Uterus (tissue), 4 donors: ENCODE results near the gene PHF1. TPM values are rescaled to one million over a fixed set of nuclear protein-coding genes. Genes with fewer than 3 reads are reported as not detected.

Experiments used
- DNase-seq, 2 donors: peaks; one replicate each; pipeline ENCODE4 v3.0.0-alpha.2; 2019 to 2020
- H3K27ac ChIP-seq, 2 donors: fragments of 200-600 bp; sonication (generic); 1 replicate in 1 of 2; 2 replicates in 1 of 2; pipeline ENCODE4 v1.5.1; 2016 to 2018
- H3K27me3 ChIP-seq, 2 donors: fragments of 200-600 bp; sonication (generic); one replicate each; pipeline ENCODE4 v1.5.1; 2018 to 2019; ENCODE audit warnings: control low read depth in 1 of 2
- H3K36me3 ChIP-seq, 2 donors: fragments of 200-600 bp; sonication (generic); one replicate each; pipeline ENCODE4 v1.5.1; 2019; ENCODE audit warnings: control low read depth in 1 of 2
- H3K4me1 ChIP-seq, 2 donors: fragments of 200-600 bp; sonication (generic); one replicate each; pipeline ENCODE4 v1.5.1; 2018 to 2019; ENCODE audit warnings: control low read depth in 1 of 2
- H3K4me3 ChIP-seq, 2 donors: fragments of 200-600 bp; sonication (generic); 1 replicate in 1 of 2; 2 replicates in 1 of 2; pipeline ENCODE4 v1.5.1; 2018 to 2019; ENCODE audit warnings: mild to moderate bottlenecking in 1 of 2
- H3K9me3 ChIP-seq, 2 donors: fragments of 200-600 bp; sonication (generic); one replicate each; pipeline ENCODE4 v1.5.1; 2019; ENCODE audit warnings: control low read depth in 1 of 2
- CTCF ChIP-seq, 4 experiments: fragments of 200-600 bp in 2 of 4; fragments of 450-650 bp in 2 of 4; sonication (generic) in 2 of 4; IDR thresholded peaks; one replicate each; pipeline ENCODE4 v1.5.1; 2016 to 2019; ENCODE audit warnings: antibody characterized with exemption in 4 of 4, mild to moderate bottlenecking in 2 of 4, moderate library complexity in 1 of 4
- POLR2A ChIP-seq, 2 donors: fragments of 450-650 bp; IDR thresholded peaks; one replicate each; pipeline ENCODE4 v1.6.1; 2016; ENCODE audit warnings: antibody characterized with exemption in 2 of 2, mild to moderate bottlenecking in 1 of 2, moderate library complexity in 1 of 2
- intact Hi-C: fragments of 100-400 bp; cut with DNase I; formaldehyde crosslinking; loops from one replicate; pipeline ENCODE4 v1.15.1; 2023; ENCODE audit warnings: low total_unique reads
- total RNA-seq, 4 donors: library from RNA; depleted of rRNA in 3 of 4; stranded (reverse); fragments of >200 nt in 3 of 4; gene quantifications; one replicate each; pipeline versions ENCODE4 v1.1.0 to v1.2.4, GENCODE V29; 2014 to 2023
- donor health status: DM: yes; HTN: yes; CAD: no.

The PHF1 gene
- total RNA-seq, 4 donors from 2014 or later = 10.5 to 147 (median 35.3) TPM

- TF ChIP-seq CTCF (IDR thresholded peaks at IDR 0.05) (no peak), POLR2A (IDR thresholded peaks at IDR 0.05) (no peak)
- DNase-seq = no peak
- no peaks in the 10 kb centered on the region for H3K9me3 ChIP-seq
- peaks cover 3 to 22% of the 10 kb centered on the region in 2 donors for H3K4me1 ChIP-seq
- intact Hi-C loops = no loop called here
- peak overlapping the region; percentile 83 to 88 for H3K27ac ChIP-seq
- H3K36me3 ChIP-seq = no peaks in the 10 kb centered on the region
- H3K27me3 ChIP-seq = no peaks in the 10 kb centered on the region
- no peak overlapping the region for H3K4me3 ChIP-seq
Observed at GRCh38 chr6:33430334-33430733, 19.5 kb downstream of the PHF1 start.

GRCh38 chr6:33430991-33431879, 20.4 kb downstream of the PHF1 start:
- peak; percentile 73 to 79 for DNase-seq
- no peak for TF ChIP-seq POLR2A (IDR thresholded peaks at IDR 0.05)
- TF ChIP-seq CTCF (IDR thresholded peaks at IDR 0.05) = no peak
- Histone ChIP-seq H3K4me3 (no peak overlapping the region), H3K27ac (peak overlapping the region; percentile 83 to 88), H3K36me3 (no peaks in the 10 kb centered on the region), H3K4me1 (peaks cover 3 to 22% of the 10 kb centered on the region in 2 donors), H3K9me3 (no peaks in the 10 kb centered on the region), H3K27me3 (no peaks in the 10 kb centered on the region)
- intact Hi-C loops = no loop called here

GRCh38 chr6:33431880-33432541, 21.2 kb downstream of the PHF1 start:
- peak overlapping the region; percentile 83 to 88 for H3K27ac ChIP-seq
- no peaks in the 10 kb centered on the region for H3K27me3 ChIP-seq
- no peak overlapping the region for H3K4me3 ChIP-seq
- DNase-seq = no peak
- intact Hi-C loops = no loop called here
- H3K4me1 ChIP-seq = peaks cover 3 to 22% of the 10 kb centered on the region in 2 donors
- no peak for TF ChIP-seq POLR2A (IDR thresholded peaks at IDR 0.05)
- no peak for TF ChIP-seq CTCF (IDR thresholded peaks at IDR 0.05)
- H3K36me3 ChIP-seq = no peaks in the 10 kb centered on the region
- no peaks in the 10 kb centered on the region for H3K9me3 ChIP-seq

- intact Hi-C loops = no loop called here
- Histone ChIP-seq H3K4me3 (no peak overlapping the region), H3K27me3 (no peaks in the 10 kb centered on the region), H3K36me3 (no peaks in the 10 kb centered on the region), H3K27ac (peak overlapping the region; percentile 83 to 88), H3K9me3 (no peaks in the 10 kb centered on the region), H3K4me1 (peaks cover 3 to 22% of the 10 kb centered on the region in 2 donors)
- DNase-seq = no peak
- TF ChIP-seq CTCF (IDR thresholded peaks at IDR 0.05) = no peak
- no peak for TF ChIP-seq POLR2A (IDR thresholded peaks at IDR 0.05)
Observed at GRCh38 chr6:33432546-33432945, 21.7 kb downstream of the PHF1 start.

GRCh38 chr6:33433001-33433543, 22.3 kb downstream of the PHF1 start:
- TF ChIP-seq CTCF (IDR thresholded peaks at IDR 0.05) = no peak
- no peak for TF ChIP-seq POLR2A (IDR thresholded peaks at IDR 0.05)
- Histone ChIP-seq H3K27ac (peak overlapping the region; percentile 83 to 88), H3K4me1 (peaks cover 3 to 22% of the 10 kb centered on the region in 2 donors), H3K36me3 (no peaks in the 10 kb centered on the region), H3K4me3 (no peak overlapping the region), H3K27me3 (no peaks in the 10 kb centered on the region), H3K9me3 (no peaks in the 10 kb centered on the region)
- DNase-seq = no peak
- intact Hi-C loops = no loop called here
